Endodermal cell (in vitro differentiated cells): Measurements from ENCODE around the gene AATF. TPM values are rescaled to one million over a fixed set of nuclear protein-coding genes. Genes with fewer than 3 reads are reported as not detected.

Experiments
- DNase-seq: peaks from one replicate; pipeline ENCODE4 v3.0.0-alpha.2; 2017
- H3K27ac ChIP-seq: 2 replicates; pipeline ENCODE4 v1.5.1; 2013; ENCODE audit warnings: mild to moderate bottlenecking, low read depth, low read length, moderate library complexity
- H3K27me3 ChIP-seq: 2 replicates; pipeline ENCODE4 v1.6.1; 2013; ENCODE audit warnings: mild to moderate bottlenecking, low read length, moderate library complexity; ENCODE audit not compliant: insufficient read depth, control insufficient read depth, poor library complexity, severe bottlenecking
- H3K36me3 ChIP-seq: 2 replicates; pipeline ENCODE4 v1.7.0; 2013; ENCODE audit warnings: mild to moderate bottlenecking, low read length, moderate library complexity; ENCODE audit not compliant: control insufficient read depth, insufficient read depth
- H3K4me1 ChIP-seq: one replicate; pipeline ENCODE4 v1.7.0; 2013; ENCODE audit warnings: low read length; ENCODE audit not compliant: control insufficient read depth, insufficient read depth
- H3K4me3 ChIP-seq: 2 replicates; pipeline ENCODE4 v1.5.1; 2013; ENCODE audit warnings: mild to moderate bottlenecking, low read length, moderate library complexity
- H3K9ac ChIP-seq: 2 replicates; pipeline ENCODE4 v1.6.1; 2013; ENCODE audit warnings: mild to moderate bottlenecking, low read length, moderate library complexity; ENCODE audit not compliant: poor library complexity, severe bottlenecking; ENCODE audit errors: extremely low read depth
- H3K9me3 ChIP-seq: 2 replicates; pipeline ENCODE4 v1.6.1; 2013; ENCODE audit warnings: mild to moderate bottlenecking, low read length, moderate library complexity; ENCODE audit not compliant: control insufficient read depth
- H3K27ac Mint-ChIP-seq: 2 replicates; pipeline ENCODE4 v1.8.0; 2020; ENCODE audit warnings: mixed read lengths
- H3K27me3 Mint-ChIP-seq: 2 replicates; pipeline ENCODE4 v1.8.0; 2021; ENCODE audit warnings: mild to moderate bottlenecking, mixed read lengths; ENCODE audit not compliant: insufficient read depth
- H3K36me3 Mint-ChIP-seq: 2 replicates; pipeline ENCODE4 v1.8.0; 2020; ENCODE audit warnings: low read depth, mixed read lengths
- H3K4me1 Mint-ChIP-seq: 2 replicates; pipeline ENCODE4 v1.8.0; 2020; ENCODE audit warnings: mixed read lengths
- H3K4me3 Mint-ChIP-seq: 2 replicates; pipeline ENCODE4 v1.8.0; 2020; ENCODE audit warnings: mild to moderate bottlenecking, moderate library complexity, mixed read lengths
- H3K9me3 Mint-ChIP-seq: 2 replicates; pipeline ENCODE4 v1.8.0; 2020; ENCODE audit warnings: mild to moderate bottlenecking, mixed read lengths
- CTCF ChIP-seq: fragments of 200-600 bp; sonication (generic); conservative IDR thresholded peaks from 2 replicates; pipeline ENCODE4 v1.5.0; 2021; ENCODE audit warnings: antibody characterized with exemption, mild to moderate bottlenecking
- WGBS, 2 experiments: methylation state at CpG; one replicate each; pipeline versions ENCODE4 v1.1.5 to v1.1.7; 2013; ENCODE audit warnings: missing lambda C conversion rate in 2 of 2, mixed read lengths in 1 of 2; ENCODE audit not compliant: insufficient coverage in 1 of 2, insufficient read length in 1 of 2; 5-methylcytosine and 5-hydroxymethylcytosine counted together
- total RNA-seq, 2 donors: library from RNA; stranded (reverse); fragmentation: NEBNext Ultra II Directional in 1 of 2; extraction: Animal tissue kit (Norgen Biotek cat#: 25700) in 1 of 2; gene quantifications; 2 replicates in 1 of 2; 3 replicates in 1 of 2; pipeline ENCODE4 v1.2.1, GENCODE V29; 2021

Gene AATF
- total RNA-seq, 2 donors from 2014 or later: 90.7 TPM

GRCh38 chr17:36942631-36943125, 6.1 kb upstream of the AATF start:
- Histone ChIP-seq H3K27ac (no peak overlapping the region), H3K36me3 (peaks cover 44% of the 10 kb centered on the region), H3K4me1 (peaks cover 45% of the 10 kb centered on the region), H3K27me3 (peaks cover 90% of the 10 kb centered on the region), H3K4me3 (peak overlapping the region; percentile 99), H3K9me3 (no peaks in the 10 kb centered on the region), H3K9ac (peak overlapping the region; percentile 7)
- no peak for TF ChIP-seq CTCF
- Mint-ChIP-seq H3K36me3 (peaks cover 46% of the 10 kb centered on the region), H3K9me3 (no peaks in the 10 kb centered on the region), H3K4me1 (peaks cover 50% of the 10 kb centered on the region), H3K27me3 (peaks cover 87% of the 10 kb centered on the region), H3K4me3 (peak overlapping the region; percentile 98), H3K27ac (no peak overlapping the region)
- 18 to 22% methylated on average over 23 to 59 of the region's 59 CpGs for WGBS, 2 experiments
- DNase-seq: peak; percentile 74

DNA sequence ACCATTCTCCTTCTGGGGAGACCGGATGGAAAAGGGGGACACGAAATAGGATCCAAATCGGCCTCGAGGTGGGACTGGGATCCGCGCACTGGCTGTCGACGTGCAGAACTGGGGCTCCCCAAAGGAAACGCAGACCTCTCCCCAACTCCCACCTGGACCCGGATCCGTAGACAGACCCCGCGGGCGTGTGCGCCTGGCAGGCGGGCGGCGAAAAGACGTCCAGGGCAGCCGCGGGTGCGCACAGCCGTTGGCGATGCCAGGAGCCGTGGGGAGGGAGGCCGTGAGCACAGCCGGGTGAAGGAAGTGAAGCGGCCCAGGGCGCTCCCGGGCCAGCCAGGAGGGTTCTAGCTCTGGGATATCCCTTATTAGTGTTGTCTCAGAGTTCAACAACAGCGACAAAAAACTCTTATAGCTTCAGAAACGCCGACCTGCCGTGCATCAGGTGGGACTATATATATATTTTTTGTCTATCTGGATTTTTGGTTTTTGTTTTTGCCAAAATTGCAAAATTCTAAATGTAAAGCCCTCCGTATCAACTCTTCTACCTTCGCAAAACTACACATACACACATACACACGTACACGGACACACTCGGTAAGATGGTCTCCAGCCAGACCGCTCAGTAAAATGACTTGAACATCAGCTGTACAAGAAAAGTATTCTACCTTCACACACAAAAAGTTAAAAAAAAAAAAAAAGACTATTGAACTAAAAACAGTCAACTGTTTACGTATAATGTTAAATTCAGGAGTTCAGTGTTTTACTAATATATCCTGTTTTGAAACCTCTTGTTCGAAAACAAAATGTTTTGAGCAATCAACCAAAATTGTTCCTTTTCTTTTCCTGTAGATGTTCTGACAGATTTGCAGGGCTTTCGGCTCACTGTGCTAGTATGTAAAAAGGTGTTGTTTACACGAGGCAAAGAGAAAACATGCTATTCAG, 5.2 kb upstream of the AATF start:
- no peaks in the 10 kb centered on the region for H3K9me3 ChIP-seq
- peak overlapping the region; percentile 99 for H3K4me3 ChIP-seq
- Mint-ChIP-seq H3K27ac (no peak overlapping the region), H3K9me3 (no peaks in the 10 kb centered on the region), H3K27me3 (peaks cover 79% of the 10 kb centered on the region), H3K36me3 (peaks cover 39% of the 10 kb centered on the region), H3K4me3 (peak overlapping the region; percentile 98), H3K4me1 (peaks cover 59% of the 10 kb centered on the region)
- no peak for TF ChIP-seq CTCF
- no peak overlapping the region for H3K27ac ChIP-seq
- H3K4me1 ChIP-seq: peaks cover 46% of the 10 kb centered on the region
- DNase-seq: peak; percentile 81
- H3K9ac ChIP-seq: peak overlapping the region; percentile 7
- peaks cover 82% of the 10 kb centered on the region for H3K27me3 ChIP-seq
- WGBS, 2 experiments: 22 to 30% methylated on average over 11 to 44 of the region's 44 CpGs
- peaks cover 44% of the 10 kb centered on the region for H3K36me3 ChIP-seq

DNA sequence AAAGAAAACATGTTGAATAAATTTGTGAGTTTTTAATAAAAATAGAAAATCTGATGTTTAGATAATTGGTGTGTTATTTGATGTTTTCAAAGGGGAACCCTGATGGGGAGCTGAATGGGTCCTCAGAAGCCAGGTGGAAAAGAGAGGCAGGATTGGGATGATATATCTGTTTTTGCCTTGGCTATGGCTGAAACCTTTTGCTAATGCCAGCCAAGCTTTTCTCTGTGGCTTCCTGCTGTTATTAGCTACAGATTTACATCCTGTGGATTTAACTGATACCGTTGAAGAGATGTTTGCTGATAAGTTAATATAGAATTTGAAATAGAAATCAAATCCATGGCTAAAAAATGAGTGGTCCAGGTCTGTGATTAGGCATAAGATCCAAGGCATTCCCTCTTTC, 4.2 kb upstream of the AATF start:
- no peaks in the 10 kb centered on the region for H3K9me3 Mint-ChIP-seq

More for the DNA sequence above, 4.2 kb upstream of the AATF start:
- DNase-seq: no peak
- H3K4me1 Mint-ChIP-seq: peaks cover 60% of the 10 kb centered on the region
- Histone ChIP-seq H3K27ac (no peak overlapping the region), H3K4me3 (peak overlapping the region; percentile 28), H3K27me3 (peaks cover 71% of the 10 kb centered on the region), H3K9ac (no peak overlapping the region), H3K4me1 (peaks cover 46% of the 10 kb centered on the region), H3K36me3 (peaks cover 34% of the 10 kb centered on the region), H3K9me3 (no peaks in the 10 kb centered on the region)
- TF ChIP-seq CTCF: no peak
- peaks cover 69% of the 10 kb centered on the region for H3K27me3 Mint-ChIP-seq
- no peak overlapping the region for H3K27ac Mint-ChIP-seq
- H3K36me3 Mint-ChIP-seq: peaks cover 29% of the 10 kb centered on the region
- 0 to 20% methylated on average over 1 of the region's 1 CpG for WGBS, 2 experiments
- peak overlapping the region; percentile 73 for H3K4me3 Mint-ChIP-seq
